Lung (tissue), 12 donors: Measurements from ENCODE around the gene CIB2. TPM values are rescaled to one million over a fixed set of nuclear protein-coding genes. Genes with fewer than 3 reads are reported as not detected.

ENCODE experiments used
- ATAC-seq: fragments of 200-7000 bp; cut with Tn5 transposase; one replicate; pipeline ENCODE4 v1.9.1; 2020; ENCODE audit warnings: moderate number of reproducible peaks; ENCODE audit not compliant: insufficient read depth, low FRiP score
- DNase-seq, 3 donors: peaks; one replicate each; pipeline ENCODE4 v3.0.0-alpha.2; 2013 to 2017
- H3K27ac ChIP-seq, 2 donors: one replicate each; pipeline ENCODE4 v1.5.1; 2013; ENCODE audit warnings: mild to moderate bottlenecking in 2 of 2, moderate library complexity in 2 of 2, control low read depth in 1 of 2, inconsistent platforms in 1 of 2, low read depth in 1 of 2, low read length in 1 of 2
- H3K27me3 ChIP-seq, 3 donors: one replicate each; pipeline ENCODE4 v1.5.1; 2013; ENCODE audit warnings: low read length in 2 of 3; ENCODE audit not compliant: control insufficient read depth in 3 of 3, insufficient read depth in 3 of 3
- H3K36me3 ChIP-seq, 4 donors: one replicate each; pipeline ENCODE4 v1.5.1; 2013; ENCODE audit warnings: low read length in 4 of 4, mild to moderate bottlenecking in 1 of 4, moderate library complexity in 1 of 4; ENCODE audit not compliant: control insufficient read depth in 4 of 4, insufficient read depth in 4 of 4
- H3K4me1 ChIP-seq, 5 donors: one replicate each; pipeline ENCODE4 v1.5.1; 2013; ENCODE audit warnings: low read length in 5 of 5, mild to moderate bottlenecking in 2 of 5, moderate library complexity in 1 of 5; ENCODE audit not compliant: control insufficient read depth in 5 of 5, insufficient read depth in 5 of 5
- H3K4me3 ChIP-seq: one replicate; pipeline ENCODE4 v1.5.1; 2013; ENCODE audit warnings: mild to moderate bottlenecking, control low read depth, moderate library complexity
- H3K9ac ChIP-seq, 2 donors: one replicate each; pipeline ENCODE4 v1.5.1; 2013; ENCODE audit warnings: low read length in 2 of 2, control low read depth in 1 of 2; ENCODE audit not compliant: insufficient read depth in 1 of 2
- H3K9me3 ChIP-seq, 4 donors: one replicate each; pipeline ENCODE4 v1.5.1; 2013; ENCODE audit warnings: low read length in 3 of 4, mild to moderate bottlenecking in 1 of 4, moderate library complexity in 1 of 4; ENCODE audit not compliant: control insufficient read depth in 4 of 4, insufficient read depth in 3 of 4
- WGBS, 2 donors: extraction: QIAGEN DNeasy Blood & Tissue Kit; methylation state at CpG; one replicate each; pipeline ENCODE4 v1.1.7; 2013; 5-methylcytosine and 5-hydroxymethylcytosine counted together
- polyA plus RNA-seq, 2 donors: library from polyadenylated mRNA; stranded (reverse); fragments of 200-250 nt; gene quantifications; one replicate each; pipeline ENCODE4 v1.2.1, GENCODE V29; 2013
- total RNA-seq, 2 donors: library from RNA; depleted of rRNA in 1 of 2; stranded (reverse); fragments of >200 nt in 1 of 2; gene quantifications; one replicate each; pipeline ENCODE4 v1.2.1, GENCODE V29; 2014 to 2021
- TF ChIP-seq, protein P1 (sequence below): IDR thresholded peaks from 2 replicates; pipeline ENCODE4 v1.5.1; 2012; ENCODE audit warnings: mild to moderate bottlenecking; ENCODE audit errors: control extremely low read depth, extremely low read depth
- donor health status: control.
- donor health status: control.
- donor health status: Bipolar disorder and iron deficiency.
- donor health status: healthy.
- donor health status: DM: yes; HTN: yes; CAD: no.

CIB2 gene
- total and polyA plus RNA-seq, 4 donors: 0.95 to 9.8 (median 2.1) TPM

DNA sequence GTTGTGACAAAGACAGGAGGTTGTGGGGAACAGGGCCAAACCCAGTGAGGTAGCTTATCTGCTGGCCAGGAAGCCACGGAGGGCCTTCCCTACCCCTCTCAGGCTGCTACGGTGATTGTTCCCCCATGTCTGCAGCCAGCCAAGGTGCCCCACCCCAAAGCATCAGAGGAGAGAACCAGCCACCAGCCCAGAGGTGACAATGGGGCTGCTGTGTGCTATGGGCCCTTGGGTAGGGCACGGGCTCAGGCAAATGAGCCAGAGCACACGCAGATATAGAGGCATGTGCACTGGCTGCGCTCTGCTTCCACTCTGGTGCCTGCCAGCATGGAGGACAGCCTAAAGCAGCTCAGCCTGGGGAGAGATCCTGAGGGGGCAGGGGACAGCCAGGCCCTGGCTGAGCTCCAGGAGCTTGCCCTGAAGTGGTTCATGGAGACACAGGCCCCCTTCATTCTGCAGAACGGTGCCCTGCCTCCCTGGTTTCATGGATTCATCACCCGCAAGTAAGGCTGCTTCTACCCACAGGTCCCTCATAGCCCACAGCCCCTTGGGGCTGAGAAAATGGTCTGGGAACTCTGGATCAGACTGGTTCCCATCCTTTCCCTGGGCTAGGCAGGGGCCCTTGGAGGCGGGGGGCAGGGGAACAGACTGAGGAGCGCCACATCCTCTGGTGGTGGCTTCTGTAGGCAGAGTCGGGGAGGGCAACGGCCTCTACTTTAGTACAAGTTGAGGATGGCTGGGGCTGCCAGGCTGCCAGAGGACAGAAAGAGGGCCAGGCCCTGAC, 38.8 kb downstream of the CIB2 start, which contains the start of gene SH2D7:
Gene SH2D7 (plus strand): TSS at position 301 of the 781 bp plus-strand sequence. CDS start 24 bp downstream, at position 325.
- H3K4me3 ChIP-seq: no peak within 1 kb of the TSS
- no peak for ATAC-seq
- no peak within 1 kb of the TSS for H3K9ac ChIP-seq
- no peaks in the 10 kb centered on the region for H3K27me3 ChIP-seq
- H3K4me1 ChIP-seq: peaks cover 0 to 36% (median 10%) of the 10 kb centered on the region in 5 donors
- TF ChIP-seq, protein P1, sequence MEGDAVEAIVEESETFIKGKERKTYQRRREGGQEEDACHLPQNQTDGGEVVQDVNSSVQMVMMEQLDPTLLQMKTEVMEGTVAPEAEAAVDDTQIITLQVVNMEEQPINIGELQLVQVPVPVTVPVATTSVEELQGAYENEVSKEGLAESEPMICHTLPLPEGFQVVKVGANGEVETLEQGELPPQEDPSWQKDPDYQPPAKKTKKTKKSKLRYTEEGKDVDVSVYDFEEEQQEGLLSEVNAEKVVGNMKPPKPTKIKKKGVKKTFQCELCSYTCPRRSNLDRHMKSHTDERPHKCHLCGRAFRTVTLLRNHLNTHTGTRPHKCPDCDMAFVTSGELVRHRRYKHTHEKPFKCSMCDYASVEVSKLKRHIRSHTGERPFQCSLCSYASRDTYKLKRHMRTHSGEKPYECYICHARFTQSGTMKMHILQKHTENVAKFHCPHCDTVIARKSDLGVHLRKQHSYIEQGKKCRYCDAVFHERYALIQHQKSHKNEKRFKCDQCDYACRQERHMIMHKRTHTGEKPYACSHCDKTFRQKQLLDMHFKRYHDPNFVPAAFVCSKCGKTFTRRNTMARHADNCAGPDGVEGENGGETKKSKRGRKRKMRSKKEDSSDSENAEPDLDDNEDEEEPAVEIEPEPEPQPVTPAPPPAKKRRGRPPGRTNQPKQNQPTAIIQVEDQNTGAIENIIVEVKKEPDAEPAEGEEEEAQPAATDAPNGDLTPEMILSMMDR: no peak
- no peaks in the 10 kb centered on the region for H3K36me3 ChIP-seq
- H3K9me3 ChIP-seq: no peaks in the 10 kb centered on the region
- 74 to 77% methylated on average over 11 of the region's 11 CpGs for WGBS, 2 donors
- no peak for DNase-seq
- H3K27ac ChIP-seq: peak within 1 kb of the TSS in 1 of 2 donors; percentile 64

DNA sequence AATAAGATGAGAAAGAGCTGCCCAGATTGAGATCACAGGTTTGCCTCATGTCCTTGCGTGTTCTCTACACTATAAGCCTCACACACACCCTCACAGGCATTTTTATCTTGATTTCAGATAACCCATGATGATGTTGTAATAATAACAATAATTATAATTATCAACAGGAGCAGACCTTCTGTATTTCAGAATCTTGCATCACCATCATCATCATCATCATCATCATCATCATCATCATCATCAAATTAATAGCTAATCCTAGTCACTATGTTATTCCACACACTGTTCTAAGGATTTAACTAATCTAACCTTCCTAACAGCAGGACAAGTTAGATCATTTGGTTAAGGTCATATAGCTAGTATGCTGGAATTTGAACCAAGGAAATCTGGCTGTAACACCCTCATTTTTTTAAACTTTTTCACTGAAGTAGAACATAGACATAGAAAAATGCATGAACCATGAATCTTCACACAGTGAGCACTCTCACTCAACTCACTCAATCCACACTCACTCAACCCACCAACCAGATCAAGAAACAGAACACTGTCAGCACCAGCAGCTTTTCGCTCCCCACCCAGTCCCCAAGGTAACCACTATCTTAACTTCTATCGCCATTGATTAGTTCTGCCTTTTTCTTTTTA, 40.7 kb downstream of the CIB2 start:
- TF ChIP-seq, protein P1: no peak
- peaks cover 0 to 41% (median 10%) of the 10 kb centered on the region in 5 donors for H3K4me1 ChIP-seq
- ATAC-seq: no peak
- H3K36me3 ChIP-seq: no peaks in the 10 kb centered on the region
- H3K9ac ChIP-seq: no peak overlapping the region
- H3K27ac ChIP-seq: no peak overlapping the region
- WGBS, 2 donors: 96 to 100% methylated on average over 3 of the region's 3 CpGs
- peak in 2 of 3 donors; percentile 56 to 60 for DNase-seq
- no peaks in the 10 kb centered on the region for H3K9me3 ChIP-seq
- no peaks in the 10 kb centered on the region for H3K27me3 ChIP-seq
- H3K4me3 ChIP-seq: no peak overlapping the region

DNA sequence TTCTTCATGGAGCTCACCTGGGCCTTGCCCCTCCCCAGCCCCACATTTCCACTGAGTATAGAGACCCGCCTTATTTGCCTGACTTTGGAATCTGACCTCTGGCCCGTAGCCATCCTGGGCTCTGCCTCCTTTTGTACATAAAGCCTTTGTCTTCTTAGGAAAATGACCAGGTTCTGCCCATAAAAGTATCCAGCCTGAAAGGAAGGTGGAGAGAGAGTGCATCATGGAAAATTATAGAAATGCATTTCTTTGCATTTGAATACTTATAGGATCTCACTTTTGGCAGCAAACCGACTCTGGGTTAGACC, 42.5 kb downstream of the CIB2 start:
- Histone ChIP-seq H3K4me3 (no peak overlapping the region), H3K27me3 (no peaks in the 10 kb centered on the region), H3K4me1 (peaks cover 0 to 46% (median 18%) of the 10 kb centered on the region in 5 donors), H3K36me3 (no peaks in the 10 kb centered on the region), H3K9me3 (no peaks in the 10 kb centered on the region), H3K9ac (no peak overlapping the region), H3K27ac (no peak overlapping the region)
- TF ChIP-seq, protein P1: no peak
- WGBS, 2 donors: 84 to 89% methylated on average over 3 of the region's 3 CpGs
- no peak for DNase-seq
- no peak for ATAC-seq
